HCT116 (cell line): ENCODE data around the gene NCLN. TPM values are rescaled to one million over a fixed set of nuclear protein-coding genes. Genes with fewer than 3 reads are reported as not detected.
"Not testable (repeated sequence)": the region's sequence is repeated elsewhere in the genome, so short reads cannot be mapped to it uniquely, and the experiment has no call there.

Experiments used
- ATAC-seq: fragments of 200-7000 bp; cut with Tn5 transposase; 2 replicates; pipeline ENCODE4 v1.9.1; 2020; ENCODE audit warnings: mild to moderate bottlenecking, moderate library complexity
- BruUV-seq: library from RNA; stranded (reverse); fragments of 400-500 nt; replicated peaks from 2 replicates; lab custom pipeline; 2021; lab: Mats Ljungman, UMichigan
- CTCF ChIA-PET: fragments of 300-600 bp; sonication (Branson Sonifier 250); formaldehyde crosslinking; loops from one replicate; lab custom pipeline; 2021; ENCODE audit warnings: antibody characterized with exemption; lab: Charles Lee
- POLR2A ChIA-PET: fragments of 300-600, 350-600 bp; sonication (Branson Sonifier 250); formaldehyde crosslinking; loops from one replicate; lab custom pipeline; 2021; ENCODE audit warnings: antibody characterized with exemption; lab: Charles Lee
- RAD21 ChIA-PET, 2 experiments: fragments of 300-600 bp; sonication (Branson Sonifier 250); formaldehyde crosslinking; loops; one replicate each; lab custom pipeline; 2023; ENCODE audit warnings: low total read pairs in 2 of 2; ENCODE audit not compliant: uncharacterized antibody in 2 of 2, unreplicated experiment in 2 of 2, low non-redundant PET in 1 of 2; lab: Charles Lee
- DNase-seq: peaks from one replicate; pipeline ENCODE4 v3.0.0-alpha.2; 2010; ENCODE audit warnings: low read depth, low spot score
- H2AFZ ChIP-seq: fragments of 200-600 bp; shearing (Covaris generic), sonication (generic); 2 replicates; pipeline ENCODE4 v1.6.1; 2017; ENCODE audit warnings: low read depth, mixed run types, mixed read lengths, antibody characterized with exemption, low read length; ENCODE audit not compliant: poor library complexity, severe bottlenecking
- H3K27ac ChIP-seq: 2 replicates; pipeline ENCODE4 v1.5.1; 2012; ENCODE audit warnings: low read depth, low read length
- H3K27me3 ChIP-seq: fragments of 200-600 bp; sonication (generic); 2 replicates; pipeline ENCODE4 v1.6.1; 2016; ENCODE audit warnings: mixed run types, low read length, mixed read lengths; ENCODE audit not compliant: insufficient read depth
- H3K36me3 ChIP-seq, 2 experiments: fragments of 200-500 bp in 1 of 2; fragments of 200-600 bp in 1 of 2; sonication (Bioruptor generic) in 1 of 2; sonication (generic) in 1 of 2; 2 replicates each; pipeline versions ENCODE4 v1.5.1 to v1.6.1; 2014 to 2016; ENCODE audit warnings: low read length in 2 of 2, inconsistent platforms in 1 of 2, mixed read lengths in 1 of 2, mixed run types in 1 of 2; ENCODE audit not compliant: insufficient read depth in 2 of 2, control insufficient read depth in 1 of 2
- H3K4me1 ChIP-seq, 2 experiments: fragments of 200-600 bp in 1 of 2; sonication (generic) in 1 of 2; 2 replicates each; pipeline versions ENCODE4 v1.5.1 to v1.6.1; 2012 to 2017; ENCODE audit warnings: low read length in 2 of 2, inconsistent platforms in 1 of 2, mild to moderate bottlenecking in 1 of 2, mixed read lengths in 1 of 2, mixed run types in 1 of 2, moderate library complexity in 1 of 2; ENCODE audit not compliant: insufficient read depth in 2 of 2, control insufficient read depth in 1 of 2
- H3K4me2 ChIP-seq: fragments of 200-600 bp; sonication (generic); 2 replicates; pipeline ENCODE4 v1.6.1; 2017; ENCODE audit warnings: mixed run types, low read length, mixed read lengths
- H3K4me3 ChIP-seq, 2 experiments: fragments of 200-600 bp in 1 of 2; sonication (generic) in 1 of 2; replicated peaks in 1 of 2; 2 replicates each; pipeline ENCODE4 v1.5.1; 2011 to 2016; ENCODE audit warnings: low read length in 2 of 2, control low read depth in 1 of 2, low read depth in 1 of 2, mild to moderate bottlenecking in 1 of 2, mixed read lengths in 1 of 2, mixed run types in 1 of 2
- H3K79me2 ChIP-seq: fragments of 200-600 bp; sonication (generic); 2 replicates; pipeline ENCODE4 v1.6.1; 2017; ENCODE audit warnings: mild to moderate bottlenecking, mixed run types, low read length, moderate library complexity, mixed read lengths; ENCODE audit not compliant: insufficient read depth
- H3K9ac ChIP-seq: fragments of 200-600 bp; sonication (generic); 2 replicates; pipeline ENCODE4 v1.6.1; 2016; ENCODE audit warnings: low read length, mixed read lengths
- H3K9me2 ChIP-seq: fragments of 200-600 bp; sonication (generic), shearing (Covaris generic); 2 replicates; pipeline ENCODE4 v1.6.1; 2017; ENCODE audit warnings: mixed run types, mild to moderate bottlenecking, moderate library complexity; ENCODE audit not compliant: insufficient read depth
- H3K9me3 ChIP-seq, 2 experiments: fragments of 200-500 bp in 1 of 2; fragments of 200-600 bp in 1 of 2; sonication (Bioruptor generic) in 1 of 2; sonication (generic) in 1 of 2; 2 replicates each; pipeline ENCODE4 v1.6.1; 2014 to 2017; ENCODE audit warnings: low read length in 2 of 2, mixed read lengths in 2 of 2, inconsistent platforms in 1 of 2, low read depth in 1 of 2, mild to moderate bottlenecking in 1 of 2, mixed run types in 1 of 2, moderate library complexity in 1 of 2; ENCODE audit not compliant: control insufficient read depth in 1 of 2, insufficient read depth in 1 of 2
- H4K20me1 ChIP-seq: fragments of 200-600 bp; sonication (generic), shearing (Covaris generic); 2 replicates; pipeline ENCODE4 v1.6.1; 2017; ENCODE audit warnings: mixed run types, mild to moderate bottlenecking, moderate library complexity; ENCODE audit not compliant: insufficient read depth
- CTCF ChIP-seq, 3 experiments: fragments of 200-600 bp in 1 of 3; sonication (generic) in 1 of 3; IDR thresholded peaks in 2 of 3; conservative IDR thresholded peaks in 1 of 3; 2 replicates each; pipeline ENCODE4 v1.5.1; 2012 to 2017; ENCODE audit warnings: low read depth in 2 of 3, low read length in 2 of 3, antibody characterized with exemption in 1 of 3, borderline replicate concordance in 1 of 3, control low read depth in 1 of 3, mild to moderate bottlenecking in 1 of 3, mixed read lengths in 1 of 3, mixed run types in 1 of 3, moderate library complexity in 1 of 3; ENCODE audit not compliant: insufficient read depth in 1 of 3
- EZH2phosphoT487 ChIP-seq: fragments of 200-600 bp; IDR thresholded peaks from 2 replicates; pipeline ENCODE4 v1.6.1; 2018; ENCODE audit warnings: antibody characterized with exemption, borderline replicate concordance
- JUND ChIP-seq: IDR thresholded peaks from 2 replicates; pipeline ENCODE4 v1.6.1; 2012
- SP1 ChIP-seq: IDR thresholded peaks from 2 replicates; pipeline ENCODE4 v1.6.1; 2012; ENCODE audit warnings: low read depth
- ZNF274 ChIP-seq: fragments of 200-500 bp; sonication (Bioruptor generic); IDR thresholded peaks from 2 replicates; pipeline ENCODE4 v1.6.1; 2014; ENCODE audit warnings: mild to moderate bottlenecking, low read depth, low read length, inconsistent platforms
- intact Hi-C: fragments of 100-400 bp; cut with micrococcal nuclease; formaldehyde crosslinking; loops from 2 replicates; pipeline ENCODE4 v1.10.0; 2022
- total RNA-seq: library from RNA; stranded (reverse); gene quantifications from one replicate; pipeline ENCODE4 v1.2.1, GENCODE V29; 2021; ENCODE audit not compliant: unreplicated experiment

Gene NCLN
- total RNA-seq, 1 experiment from 2014 or later, result 119 TPM

- no peak overlapping the region for H3K4me3 ChIP-seq
- peaks cover 16 to 24% of the 10 kb centered on the region in 2 experiments; a peak in 2 of 4 replicates for H3K36me3 ChIP-seq
- ChIA-PET CTCF (no interaction called here), RAD21 (no interaction called here)
- H3K4me2 ChIP-seq, result no peak overlapping the region
- no peak overlapping the region for H3K27ac ChIP-seq
- ATAC-seq, result no peak
- intact Hi-C loops, result no loop called here
- H3K9ac ChIP-seq, result no peak overlapping the region
- TF ChIP-seq JUND, result no peak
- TF ChIP-seq EZH2phosphoT487, result no peak
- TF ChIP-seq SP1, result no peak
- TF ChIP-seq ZNF274, result no peak
- TF ChIP-seq CTCF (IDR thresholded peaks at IDR 0.05 in 2 of 3, conservative IDR thresholded peaks at IDR 0.05 in 1 of 3; ENCODE audit: borderline replicate concordance in 1 of 3, insufficient read depth in 1 of 3, low read depth in 2 of 3, low read length in 2 of 3), result no peak
- TF ChIP-seq, all 23 proteins: peak for 0
- Histone ChIP-seq H4K20me1 (no peaks in the 10 kb centered on the region), H3K9me2 (no peaks in the 10 kb centered on the region), H3K9me3 (no peaks in the 10 kb centered on the region), H3K79me2 (no peaks in the 10 kb centered on the region), H3K27me3 (no peaks in the 10 kb centered on the region), H2AFZ (no peak overlapping the region), H3K4me1 (no peaks in the 10 kb centered on the region)
- POLR2A ChIA-PET, result no interaction called here
- DNase-seq, result no peak
- no TSS peak for BruUV-seq
Observed at GRCh38 chr19:3202346-3202745, 16.6 kb downstream of the NCLN start.

GRCh38 chr19:3202895-3203294, 17.2 kb downstream of the NCLN start:
- CTCF ChIA-PET, RAD21 ChIA-PET, H3K9me2 ChIP-seq, H3K4me2 ChIP-seq, H2AFZ ChIP-seq, DNase-seq, H3K27me3 ChIP-seq, H3K27ac ChIP-seq, H3K9ac ChIP-seq, ATAC-seq, H3K4me1 ChIP-seq, H3K4me3 ChIP-seq, H3K79me2 ChIP-seq, H4K20me1 ChIP-seq, BruUV-seq, intact Hi-C loops, H3K9me3 ChIP-seq, POLR2A ChIA-PET: not testable (repeated sequence)
- H3K36me3 ChIP-seq, result peaks cover 18 to 25% of the 10 kb centered on the region in 2 experiments; a peak in 2 of 4 replicates
